ENCODE results near the gene THOC6. TPM values are rescaled to one million over a fixed set of nuclear protein-coding genes. Genes with fewer than 3 reads are reported as not detected.

THOC6 gene
- total RNA-seq, 4 donors from 2014 or later, result 13.2 to 22.1 (median 20.1) TPM

- intact Hi-C loops (cut with DNase I; ENCODE audit: low total_unique reads), result no loop called here
- no peak for TF ChIP-seq POLR2A (IDR thresholded peaks at IDR 0.05)
- TF ChIP-seq CTCF (IDR thresholded peaks at IDR 0.05), result no peak
- no peak for DNase-seq (ENCODE audit: low spot score in 2 of 2)
- 54 to 57% methylated on average over 8 to 9 of the region's 9 CpGs for whole genome bisulfite sequencing, 2 donors
- peak overlapping the region; percentile 22 for H3K4me3 ChIP-seq (ENCODE audit: low read depth, poor library complexity, severe bottlenecking)
These were observed 35.9 kb downstream of the THOC6 start for GRCh38 chr16:3059723-3060242.

GRCh38 chr16:3060339-3061127 is 36.7 kb downstream of the THOC6 start:
- WGBS, 2 donors, result 76 to 85% methylated on average over 14 of the region's 14 CpGs
- H3K4me3 ChIP-seq (ENCODE audit: low read depth, poor library complexity, severe bottlenecking), result no peak overlapping the region
- intact Hi-C loops (cut with DNase I; ENCODE audit: low total_unique reads), result no loop called here
- TF ChIP-seq CTCF (IDR thresholded peaks at IDR 0.05), result no peak
- TF ChIP-seq POLR2A (IDR thresholded peaks at IDR 0.05), result no peak
- DNase-seq (ENCODE audit: low spot score in 2 of 2), result no peak

GRCh38 chr16:3062553-3062952 is 38.7 kb downstream of the THOC6 start:
- no peak overlapping the region for H3K4me3 ChIP-seq (ENCODE audit: low read depth, poor library complexity, severe bottlenecking)
- intact Hi-C loops (cut with DNase I; ENCODE audit: low total_unique reads), result no loop called here
- no peak for TF ChIP-seq POLR2A (IDR thresholded peaks at IDR 0.05)
- TF ChIP-seq CTCF (IDR thresholded peaks at IDR 0.05), result no peak
- WGBS, 2 donors, result 91 to 92% methylated on average over 6 of the region's 6 CpGs
- no peak for DNase-seq (ENCODE audit: low spot score in 2 of 2)

GRCh38 chr16:3063625-3064386 is 40.0 kb downstream of the THOC6 start:
- TF ChIP-seq POLR2A (IDR thresholded peaks at IDR 0.05) (no peak), CTCF (IDR thresholded peaks at IDR 0.05) (no peak)
- intact Hi-C loops (cut with DNase I; ENCODE audit: low total_unique reads), result no loop called here
- WGBS, 2 donors, result 96 to 97% methylated on average over 8 of the region's 8 CpGs
- DNase-seq (ENCODE audit: low spot score in 2 of 2), result no peak
- no peak overlapping the region for H3K4me3 ChIP-seq (ENCODE audit: low read depth, poor library complexity, severe bottlenecking)

GRCh38 chr16:3065069-3065741 is 41.4 kb downstream of the THOC6 start, which contains the start of gene IL32:
Gene IL32, plus strand, starts transcription at chr16:3065640. Its CDS starts 172 bp downstream, at chr16:3065812.
- DNase-seq (ENCODE audit: low spot score in 2 of 2), result no peak
- no peak within 1 kb of the TSS for H3K4me3 ChIP-seq (ENCODE audit: low read depth, poor library complexity, severe bottlenecking)
- TF ChIP-seq POLR2A (IDR thresholded peaks at IDR 0.05), result no peak
- TF ChIP-seq CTCF (IDR thresholded peaks at IDR 0.05), result no peak
- intact Hi-C loops (cut with DNase I; ENCODE audit: low total_unique reads), result no loop called here
- 36 to 45% methylated on average over 13 of the region's 13 CpGs for WGBS, 2 donors
